KG1 (cell line): Measurements from ENCODE around the gene C1S.
"Not testable (repeated sequence)": the region's sequence is repeated elsewhere in the genome, so short reads cannot be mapped to it uniquely, and the experiment has no call there.

ENCODE experiments used
- DNase-seq: peaks from one replicate; lab custom pipeline; 2025; lab: John Stamatoyannopoulos, UW

The C1S gene

GRCh38 chr12:7046383-7047105 is 14.0 kb upstream of the C1S start:
- no peak for DNase-seq

- peak; percentile 61 for DNase-seq
Measured at GRCh38 chr12:7047306-7047705, 13.2 kb upstream of the C1S start.

DNA sequence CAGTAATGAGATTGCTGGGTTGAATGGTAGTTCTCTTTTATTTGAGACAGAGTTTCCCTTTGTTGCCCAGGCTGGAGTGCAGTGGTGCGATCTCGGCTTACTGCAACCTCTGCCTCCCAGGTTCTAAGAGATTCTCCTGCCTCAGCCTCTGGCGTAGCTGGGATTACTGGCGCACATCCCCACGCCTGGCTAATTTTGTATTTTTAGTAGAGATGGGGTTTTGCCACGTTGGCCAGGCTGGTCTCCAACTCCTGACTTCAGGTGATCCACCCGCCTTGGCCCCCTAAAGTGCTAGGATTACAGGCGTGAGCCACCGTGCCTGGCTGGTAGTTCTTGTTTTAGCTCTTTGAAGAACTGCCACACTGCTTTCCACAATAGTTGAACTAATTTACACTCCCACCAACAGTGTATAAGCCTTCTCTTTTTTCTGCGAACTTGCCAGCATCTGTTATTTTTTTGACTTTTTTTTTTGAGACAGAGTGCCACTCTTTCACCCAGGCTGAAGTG is 11.0 kb upstream of the C1S start:
- not testable (repeated sequence) for DNase-seq

GRCh38 chr12:7049973-7050372 is 10.5 kb upstream of the C1S start:
- not testable (repeated sequence) for DNase-seq

GRCh38 chr12:7054925-7055324 is 5.6 kb upstream of the C1S start:
- DNase-seq = no peak

- DNase-seq = not testable (repeated sequence)
Measured at GRCh38 chr12:7055736-7056135, 4.8 kb upstream of the C1S start.

- no peak for DNase-seq
Measured at GRCh38 chr12:7058163-7058845, 2.2 kb upstream of the C1S start.

- no peak for DNase-seq
Measured at GRCh38 chr12:7058850-7059395, 1.6 kb upstream of the C1S start.

GRCh38 chr12:7059780-7060179 is 738 bp upstream of the C1S start:
- no peak for DNase-seq

GRCh38 chr12:7061138-7061537 is 620 bp downstream of the C1S start:
- no peak for DNase-seq

GRCh38 chr12:7061596-7061995 is 1.1 kb downstream of the C1S start:
- no peak for DNase-seq

DNA sequence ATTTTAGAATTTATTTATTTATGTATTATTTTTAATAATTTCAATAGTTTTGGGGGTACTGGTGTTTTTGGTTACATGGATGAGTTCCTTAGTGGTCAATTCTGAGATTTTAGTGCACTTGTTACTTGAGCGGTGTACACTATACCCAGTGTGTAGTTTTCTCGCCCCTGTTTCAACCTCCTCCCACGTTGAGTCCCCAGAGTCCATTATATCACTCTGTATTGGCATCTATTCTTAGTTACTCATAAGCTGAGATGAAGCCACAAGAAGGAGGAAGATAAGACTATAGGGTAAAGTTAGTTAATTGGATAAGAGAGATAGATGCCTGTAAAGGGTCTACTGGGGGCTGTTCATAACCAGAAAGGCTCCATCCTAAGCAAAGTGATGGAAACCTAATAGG is 4.0 kb downstream of the C1S start:
- no peak for DNase-seq

- no peak for DNase-seq
Measured at GRCh38 chr12:7065073-7065623, 4.6 kb downstream of the C1S start.

GRCh38 chr12:7066596-7066995 is 6.1 kb downstream of the C1S start:
- no peak for DNase-seq

- DNase-seq = no peak
Measured at GRCh38 chr12:7067096-7067495, 6.6 kb downstream of the C1S start.

DNA sequence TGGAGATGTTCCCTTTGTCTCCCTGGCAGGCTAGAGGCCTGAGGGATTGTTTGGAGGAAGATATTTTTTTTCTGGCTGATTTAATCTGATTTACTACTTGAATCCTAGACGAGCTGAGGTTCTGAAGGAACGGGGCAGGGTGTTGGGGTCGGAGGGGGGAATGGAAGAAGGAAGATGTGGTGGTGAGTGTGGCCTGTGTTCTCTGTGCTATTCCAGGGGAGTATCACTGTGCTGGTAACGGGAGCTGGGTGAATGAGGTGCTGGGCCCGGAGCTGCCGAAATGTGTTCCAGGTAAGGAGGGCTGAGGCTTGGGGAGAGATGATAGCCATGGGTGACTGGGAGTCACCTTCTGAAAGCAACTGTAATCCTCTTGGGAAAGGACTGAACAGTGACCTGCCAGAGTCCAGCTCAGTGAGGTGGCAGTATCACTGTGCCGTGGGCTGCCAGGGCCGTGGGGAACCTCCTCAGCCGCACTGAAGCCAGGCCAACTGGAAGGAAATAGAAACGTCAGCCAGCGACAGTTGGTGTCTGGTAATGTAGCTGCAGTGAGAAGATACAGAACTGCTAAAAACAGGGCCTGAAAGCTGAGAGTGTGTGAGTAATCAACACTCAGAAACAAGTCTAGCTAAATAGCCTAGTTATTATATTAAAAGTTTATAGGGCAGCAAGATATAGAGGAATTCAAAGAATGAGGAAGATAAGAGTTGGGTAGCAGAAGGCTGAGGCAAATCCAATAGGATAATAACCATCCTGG is 7.9 kb downstream of the C1S start:
- DNase-seq = peak; percentile 29

DNA sequence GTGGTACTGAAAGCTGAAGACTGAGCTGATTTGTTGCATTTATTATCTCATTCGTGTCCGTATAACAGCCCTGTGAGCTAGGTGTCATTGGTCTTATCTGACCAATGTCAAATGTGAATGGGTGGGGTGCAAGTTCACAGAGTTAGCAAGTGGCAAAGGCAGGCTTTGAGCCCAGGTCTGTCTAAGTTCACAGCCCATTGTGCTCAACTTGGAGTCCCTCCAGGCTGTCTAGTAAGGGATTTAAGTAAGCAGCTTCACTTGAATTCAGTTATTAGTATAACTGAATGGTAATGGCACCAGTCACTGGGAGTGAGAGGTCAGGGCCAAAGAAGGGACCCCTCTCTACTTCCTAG is 8.5 kb downstream of the C1S start:
- no peak for DNase-seq

- no peak for DNase-seq
Measured at GRCh38 chr12:7069386-7069785, 8.9 kb downstream of the C1S start.

DNA sequence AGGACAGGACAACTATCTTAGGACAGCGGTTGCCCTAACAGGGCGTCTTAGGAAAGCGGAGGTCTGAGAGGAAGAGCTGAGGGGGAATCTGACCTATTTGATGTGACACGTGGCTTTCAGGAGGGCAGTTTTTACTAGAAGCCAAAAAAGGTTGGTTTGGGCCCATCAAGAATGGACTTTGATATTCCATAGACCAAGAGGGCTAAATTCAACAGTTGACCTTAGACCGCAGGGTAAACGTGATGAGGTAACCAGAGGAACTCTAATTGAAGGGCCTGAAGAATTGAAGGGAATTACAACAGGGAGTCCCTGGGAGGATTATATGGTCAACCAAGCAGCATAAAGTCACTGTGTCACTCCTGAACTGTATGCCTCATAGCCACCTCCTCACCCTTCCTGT is 11.5 kb downstream of the C1S start:
- no peak for DNase-seq

- no peak for DNase-seq
Measured at GRCh38 chr12:7072554-7072953, 12.0 kb downstream of the C1S start.

DNA sequence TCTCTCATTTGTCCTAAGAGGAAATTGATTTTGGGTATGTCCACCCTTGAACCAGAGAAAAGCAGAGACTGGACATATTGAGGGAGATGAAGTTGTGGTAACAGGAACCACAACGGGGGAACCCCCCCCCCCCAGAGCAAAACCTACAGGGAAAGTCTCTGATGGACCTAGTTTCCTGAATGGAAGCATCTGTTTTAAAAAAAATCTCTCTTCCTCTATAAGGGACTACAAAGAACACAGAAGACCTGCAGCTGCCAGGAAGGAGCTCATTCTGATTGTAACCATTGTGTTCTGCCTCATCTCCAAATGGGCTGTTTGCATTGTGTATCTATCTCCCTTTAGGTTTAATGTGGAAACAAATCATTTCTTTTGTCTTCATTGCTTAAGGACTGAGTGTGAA is 13.4 kb downstream of the C1S start:
- no peak for DNase-seq

GRCh38 chr12:7075518-7075917 is 15.0 kb downstream of the C1S start:
- DNase-seq = no peak
